ENCODE data around the gene OSGEP. TPM values are rescaled to one million over a fixed set of nuclear protein-coding genes. Genes with fewer than 3 reads are reported as not detected.

Gene OSGEP
- total and polyA plus RNA-seq, 7 donors = 21.0 to 65.6 (median 41.3) TPM

DNA sequence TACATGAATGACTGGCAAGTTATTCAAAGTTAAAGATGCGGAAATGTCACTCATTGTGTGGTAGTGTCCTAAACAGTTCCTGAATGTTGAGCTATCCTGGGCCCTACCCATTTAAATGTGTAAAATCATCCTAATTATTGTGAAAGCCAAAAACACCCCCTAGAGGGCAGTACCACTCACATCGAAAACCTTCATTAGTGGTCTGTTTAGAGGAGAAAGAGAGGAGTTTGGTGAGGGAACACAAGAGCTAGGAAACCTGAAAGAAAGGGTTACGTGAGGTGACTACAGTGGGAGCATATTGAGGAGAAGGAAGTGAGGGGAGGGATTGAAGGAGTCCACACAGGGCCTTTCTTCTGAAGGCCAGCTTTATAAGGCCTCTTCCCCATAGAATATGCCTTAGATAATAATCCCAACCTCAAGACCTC is 38.8 kb downstream of the OSGEP start:
- Histone ChIP-seq H3K4me3 (no peak overlapping the region), H3K9me3 (no peaks in the 10 kb centered on the region), H3K27ac (peak overlapping the region in 2 of 4 donors; percentile 7 to 22), H3K27me3 (no peaks in the 10 kb centered on the region), H3K4me1 (peaks cover 0 to 19% (median 13%) of the 10 kb centered on the region in 4 donors), H3K36me3 (no peaks in the 10 kb centered on the region)
- TF ChIP-seq, protein P1, sequence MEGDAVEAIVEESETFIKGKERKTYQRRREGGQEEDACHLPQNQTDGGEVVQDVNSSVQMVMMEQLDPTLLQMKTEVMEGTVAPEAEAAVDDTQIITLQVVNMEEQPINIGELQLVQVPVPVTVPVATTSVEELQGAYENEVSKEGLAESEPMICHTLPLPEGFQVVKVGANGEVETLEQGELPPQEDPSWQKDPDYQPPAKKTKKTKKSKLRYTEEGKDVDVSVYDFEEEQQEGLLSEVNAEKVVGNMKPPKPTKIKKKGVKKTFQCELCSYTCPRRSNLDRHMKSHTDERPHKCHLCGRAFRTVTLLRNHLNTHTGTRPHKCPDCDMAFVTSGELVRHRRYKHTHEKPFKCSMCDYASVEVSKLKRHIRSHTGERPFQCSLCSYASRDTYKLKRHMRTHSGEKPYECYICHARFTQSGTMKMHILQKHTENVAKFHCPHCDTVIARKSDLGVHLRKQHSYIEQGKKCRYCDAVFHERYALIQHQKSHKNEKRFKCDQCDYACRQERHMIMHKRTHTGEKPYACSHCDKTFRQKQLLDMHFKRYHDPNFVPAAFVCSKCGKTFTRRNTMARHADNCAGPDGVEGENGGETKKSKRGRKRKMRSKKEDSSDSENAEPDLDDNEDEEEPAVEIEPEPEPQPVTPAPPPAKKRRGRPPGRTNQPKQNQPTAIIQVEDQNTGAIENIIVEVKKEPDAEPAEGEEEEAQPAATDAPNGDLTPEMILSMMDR (IDR thresholded peaks at IDR 0.05) = peak; percentile 10 to 51 (median 42)
- TF ChIP-seq POLR2AphosphoS5 (IDR thresholded peaks at IDR 0.05) = no peak
- WGBS, 2 donors = 37 to 50% methylated on average over 3 of the region's 3 CpGs
- DNase-seq = no peak
- intact Hi-C loops (cut with DNase I) = no loop called here

GRCh38 chr14:20413744-20414082 is 40.9 kb downstream of the OSGEP start:
- no peak for DNase-seq
- 3 to 13% methylated on average over 9 of the region's 9 CpGs for WGBS, 2 donors
- H3K4me3 ChIP-seq = peak overlapping the region; percentile 64 to 87 (median 77)
- H3K4me1 ChIP-seq = peaks cover 0 to 19% (median 13%) of the 10 kb centered on the region in 4 donors
- no peaks in the 10 kb centered on the region for H3K27me3 ChIP-seq
- no peaks in the 10 kb centered on the region for H3K9me3 ChIP-seq
- no peaks in the 10 kb centered on the region for H3K36me3 ChIP-seq
- intact Hi-C loops (cut with DNase I) = loop anchor here (2.0 kb wide), 4 partner anchors 41 to 271 kb away; partner anchors contain the start of genes APEX1, OSGEP, PARP2 and RNASE4
- peak overlapping the region; percentile 94 to 96 (median 96) for H3K27ac ChIP-seq
- TF ChIP-seq POLR2AphosphoS5 (IDR thresholded peaks at IDR 0.05) (no peak), POLR2A (IDR thresholded peaks at IDR 0.05) (no peak), EP300 (IDR thresholded peaks at IDR 0.05) (no peak)
- TF ChIP-seq, protein P1 (IDR thresholded peaks at IDR 0.05) = no peak

DNA sequence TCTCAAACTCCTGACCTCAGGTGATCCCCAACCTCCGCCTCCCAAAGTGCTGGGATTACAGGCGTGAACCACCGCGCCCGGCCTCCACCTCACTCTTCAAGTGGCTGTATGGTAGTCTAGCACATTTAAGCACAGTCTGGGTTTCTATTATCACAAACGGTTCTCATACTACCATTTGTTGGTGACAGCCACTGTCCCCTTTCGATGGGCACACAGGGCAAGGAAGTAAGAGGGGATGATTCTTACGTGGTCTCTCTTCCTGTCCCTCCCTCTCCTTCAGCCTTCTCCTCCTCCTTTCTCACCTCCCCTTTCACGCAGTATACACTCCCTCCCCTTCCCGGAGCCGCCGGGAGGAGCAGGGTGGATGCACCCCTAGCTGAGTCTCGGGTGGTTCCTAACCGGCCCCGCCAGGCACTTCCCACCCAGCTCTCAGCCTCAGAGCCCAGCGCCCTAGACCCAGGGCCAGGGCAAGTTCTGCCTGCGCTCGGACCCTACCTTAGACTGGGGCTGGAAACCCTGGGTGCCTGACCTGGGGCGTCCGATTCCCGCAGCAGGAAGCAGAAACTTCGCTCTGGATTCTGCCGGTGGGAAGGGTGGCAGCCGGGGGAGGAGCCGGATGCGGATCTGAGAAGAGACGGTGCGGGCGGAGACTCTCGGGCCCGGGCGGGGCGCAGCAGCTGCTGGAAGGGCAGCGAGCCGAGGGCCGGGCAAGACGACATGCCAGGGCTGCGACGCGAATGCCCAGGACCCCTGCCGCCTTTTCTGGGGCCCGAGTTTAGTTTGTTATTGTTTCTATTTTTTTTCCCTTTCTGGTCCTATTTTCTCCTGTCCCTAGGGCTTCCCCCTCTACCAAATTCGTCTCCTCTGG is 41.5 kb downstream of the OSGEP start, which contains the start of gene TEP1:
TSS of gene TEP1 (minus strand) at position 626 of the 868 bp plus-strand sequence. CDS start 5,062 bp downstream, outside the sequence.
- 0% methylated on average over 43 of the region's 43 CpGs for WGBS, 2 donors
- H3K4me1 ChIP-seq = peaks cover 0 to 19% (median 13%) of the 10 kb centered on the region in 4 donors
- peak; percentile 95 for DNase-seq
- H3K36me3 ChIP-seq = peaks cover 0 to 5% (median under 1%) of the 10 kb centered on the region in 4 donors
- intact Hi-C loops (cut with DNase I) = loop anchor here (2.0 kb wide), 4 partner anchors 42 to 272 kb away; partner anchors contain the start of genes APEX1, OSGEP, PARP2 and RNASE4
- TF ChIP-seq POLR2A (IDR thresholded peaks at IDR 0.05) = peak; percentile 50 to 64
- TF ChIP-seq POLR2AphosphoS5 (IDR thresholded peaks at IDR 0.05) = peak; percentile 79 to 85 (median 82)
- TF ChIP-seq, protein P1 (IDR thresholded peaks at IDR 0.05) = no peak
- peak within 1 kb of the TSS; percentile 94 to 96 (median 96) for H3K27ac ChIP-seq
- H3K4me3 ChIP-seq = peak within 1 kb of the TSS; percentile 64 to 87 (median 77)
- no peaks in the 10 kb centered on the region for H3K9me3 ChIP-seq
- no peaks in the 10 kb centered on the region for H3K27me3 ChIP-seq

DNA sequence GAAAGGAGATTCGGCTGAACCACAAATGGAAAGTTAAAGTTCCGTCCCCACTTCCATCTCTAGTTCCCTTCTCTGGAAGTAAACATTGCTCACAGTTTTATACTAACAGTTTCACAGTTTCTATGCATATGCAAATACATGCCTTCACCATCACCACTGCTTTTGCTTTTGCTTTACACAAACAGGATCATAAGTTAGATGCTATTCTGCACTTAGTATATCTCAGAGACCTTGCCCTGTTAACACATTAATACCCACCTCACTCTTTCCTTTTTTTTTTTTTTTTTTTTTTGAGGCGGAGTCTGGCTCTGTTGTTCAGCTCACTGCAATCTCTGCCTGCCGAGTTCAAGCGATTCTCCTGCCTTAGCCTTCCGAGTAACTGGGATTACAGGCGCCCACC is 42.2 kb downstream of the OSGEP start:
- H3K27me3 ChIP-seq = no peaks in the 10 kb centered on the region
- DNase-seq = no peak
- H3K27ac ChIP-seq = peak overlapping the region; percentile 94 to 96 (median 96)
- TF ChIP-seq, protein P1 (IDR thresholded peaks at IDR 0.05) = no peak
- TF ChIP-seq POLR2AphosphoS5 (IDR thresholded peaks at IDR 0.05) = no peak
- no peak for TF ChIP-seq EP300 (IDR thresholded peaks at IDR 0.05)
- peaks cover 3 to 12% (median 7%) of the 10 kb centered on the region in 4 donors for H3K36me3 ChIP-seq
- H3K4me1 ChIP-seq = peaks cover 0 to 19% (median 13%) of the 10 kb centered on the region in 4 donors
- 1 to 2% methylated on average over 7 of the region's 7 CpGs for WGBS, 2 donors
- intact Hi-C loops (cut with DNase I) = loop anchor here (2.0 kb wide), 4 partner anchors 42 to 272 kb away; partner anchors contain the start of genes APEX1, OSGEP, PARP2 and RNASE4
- H3K4me3 ChIP-seq = peak overlapping the region; percentile 64 to 87 (median 77)
- H3K9me3 ChIP-seq = no peaks in the 10 kb centered on the region

Measured in sigmoid colon (tissue), 7 donors.